ENCODE measurements around the gene KIF5C.

Gene KIF5C

DNA sequence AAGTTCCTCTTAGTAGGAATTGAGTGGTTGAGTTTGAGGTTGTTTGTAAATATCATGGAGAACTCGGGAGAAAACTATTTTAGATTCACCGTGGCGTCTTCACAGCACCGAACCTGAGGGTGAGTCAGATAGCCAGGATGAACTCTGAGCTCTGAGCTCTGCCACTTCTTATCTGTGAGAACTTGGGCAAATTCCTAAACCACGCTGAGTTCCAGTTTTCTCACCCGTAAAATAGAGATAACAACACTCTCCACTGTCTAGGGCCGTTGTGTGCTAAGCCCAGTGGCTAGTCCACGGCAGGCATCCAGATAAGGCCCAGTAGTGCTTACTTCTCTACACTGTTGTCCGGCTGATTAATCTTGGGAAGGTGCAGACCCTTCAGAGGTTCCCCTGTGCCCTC lies 7.0 kb downstream of the KIF5C start:
- in situ Hi-C loops (cut with HindIII; ENCODE audit: low pct_ligation_motif_present, low pct_unique_long_range_greater_than_20kb, low sequenced_read_pairs): no loop called here

DNA sequence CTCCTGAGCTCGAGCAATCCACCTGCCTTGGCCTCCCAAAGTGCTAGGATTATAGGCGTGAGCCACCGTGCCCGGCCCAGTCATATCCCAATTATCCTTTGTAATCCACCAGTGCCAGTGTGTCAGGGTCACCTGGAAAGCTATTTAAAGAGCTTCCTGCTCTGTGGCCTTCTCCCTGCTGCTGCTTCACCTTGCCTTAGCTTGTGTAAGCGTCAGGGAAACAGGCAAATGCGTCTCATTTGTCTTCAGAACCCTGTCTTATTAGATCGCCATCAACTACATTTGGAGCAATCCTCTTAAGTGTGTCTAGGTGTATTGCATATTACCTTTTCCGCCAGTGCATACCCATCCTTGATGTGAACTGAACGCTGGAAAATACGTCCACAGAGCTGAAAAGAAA lies 10.2 kb downstream of the KIF5C start:
- in situ Hi-C loops (cut with HindIII; ENCODE audit: low pct_ligation_motif_present, low pct_unique_long_range_greater_than_20kb, low sequenced_read_pairs): no loop called here
- DNase-seq: no peak

More for the DNA sequence above, 7.0 kb downstream of the KIF5C start:
- no peak for DNase-seq

DNA sequence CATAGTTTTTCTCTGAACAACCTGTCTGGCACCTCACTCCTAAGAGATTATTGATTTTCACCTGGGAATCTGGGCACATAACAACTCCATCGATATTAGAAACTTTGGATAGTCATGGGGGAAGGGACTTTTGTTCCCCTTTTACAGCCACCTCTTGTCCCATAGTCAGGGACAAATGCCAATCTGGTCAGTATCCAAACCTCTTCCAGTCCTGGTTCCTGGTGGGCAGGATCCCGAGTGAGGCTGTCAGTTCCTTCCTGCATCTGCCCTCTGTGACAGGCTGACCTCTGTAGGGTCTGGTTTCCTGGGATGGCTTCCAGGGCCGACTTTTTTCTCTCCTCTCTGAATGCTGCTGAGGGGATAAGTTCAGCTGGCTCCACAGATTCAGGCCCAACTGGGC lies 11.0 kb downstream of the KIF5C start:
- in situ Hi-C loops (cut with HindIII; ENCODE audit: low pct_ligation_motif_present, low pct_unique_long_range_greater_than_20kb, low sequenced_read_pairs): no loop called here

DNA sequence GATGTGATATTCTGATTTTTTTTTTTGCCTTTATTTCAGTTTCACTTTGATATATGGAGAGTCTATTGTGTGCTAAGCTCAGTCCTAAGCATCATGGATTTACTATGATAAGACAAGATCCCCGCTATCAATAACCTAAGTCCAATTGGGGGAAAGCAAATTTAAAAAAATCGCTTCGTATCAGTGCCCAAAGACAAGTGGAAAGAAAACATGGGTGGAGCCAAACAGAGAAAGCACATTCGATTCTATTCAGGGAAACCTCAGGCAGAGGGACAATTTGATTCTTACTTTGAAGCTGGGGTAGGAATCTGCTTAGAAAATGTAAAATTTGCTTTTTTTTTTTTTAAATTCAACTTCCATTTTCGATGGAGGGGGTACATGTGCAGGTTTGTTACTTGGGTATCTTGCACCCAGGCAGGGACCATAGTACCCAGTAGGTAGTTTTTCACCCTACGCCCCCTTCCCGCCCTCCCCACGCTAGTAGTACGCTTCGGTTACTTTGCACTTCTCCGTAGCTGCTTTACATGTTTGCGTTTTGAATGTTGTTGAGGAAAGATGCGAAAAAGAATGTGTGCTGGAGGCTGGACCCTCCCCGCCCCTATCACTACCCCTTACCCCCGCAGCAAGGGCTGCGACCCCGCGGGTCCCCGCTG lies 12.4 kb downstream of the KIF5C start:
- in situ Hi-C loops (cut with HindIII; ENCODE audit: low pct_ligation_motif_present, low pct_unique_long_range_greater_than_20kb, low sequenced_read_pairs): no loop called here
- no peak for DNase-seq

More for the DNA sequence above, 11.0 kb downstream of the KIF5C start:
- no peak for DNase-seq

DNA sequence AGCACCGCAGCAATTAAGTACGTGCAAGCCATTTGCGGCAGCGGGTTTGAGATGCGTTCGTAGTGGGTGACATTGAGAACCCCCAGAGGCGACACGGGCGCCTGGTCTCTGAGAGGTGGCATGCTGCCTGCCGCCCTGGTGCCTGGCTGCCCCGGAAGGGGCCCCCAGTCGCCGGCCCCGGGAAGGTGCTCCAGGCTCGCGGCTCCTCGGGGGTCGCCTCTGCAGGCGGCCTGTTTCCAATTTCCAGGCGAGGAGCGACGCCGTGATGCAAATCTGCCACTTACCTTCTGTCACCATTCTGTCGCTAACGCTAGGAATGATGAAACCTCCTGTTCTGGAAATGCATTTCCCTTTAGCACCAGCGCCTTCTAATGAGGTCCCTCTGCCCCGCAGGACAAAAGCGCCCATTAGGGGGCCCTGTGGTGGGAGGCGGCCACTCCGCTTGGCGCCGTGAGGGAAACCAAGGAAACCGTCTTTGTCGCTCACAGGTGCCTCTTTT lies 13.0 kb downstream of the KIF5C start:
- in situ Hi-C loops (cut with HindIII; ENCODE audit: low pct_ligation_motif_present, low pct_unique_long_range_greater_than_20kb, low sequenced_read_pairs): no loop called here
- DNase-seq: no peak

DNA sequence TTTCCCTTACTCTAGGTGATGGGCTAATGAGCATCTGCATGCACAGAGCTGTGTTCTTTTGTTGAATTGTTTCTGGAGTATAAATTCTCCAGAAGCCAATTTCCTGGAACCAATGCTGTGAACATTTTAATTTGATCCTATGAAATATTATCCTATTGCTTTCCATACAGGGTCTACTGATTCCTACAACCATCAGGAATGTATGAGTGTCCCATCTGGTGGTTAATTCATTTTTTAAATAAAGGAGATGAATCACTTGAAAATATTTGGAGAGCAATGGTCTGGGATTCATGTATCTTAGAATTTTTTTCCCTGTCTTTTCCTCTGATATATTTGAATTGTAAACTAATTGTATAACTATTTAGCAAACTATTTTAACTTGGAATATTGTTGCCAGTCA lies 14.0 kb downstream of the KIF5C start:
- in situ Hi-C loops (cut with HindIII; ENCODE audit: low pct_ligation_motif_present, low pct_unique_long_range_greater_than_20kb, low sequenced_read_pairs): no loop called here
- DNase-seq: no peak

DNA sequence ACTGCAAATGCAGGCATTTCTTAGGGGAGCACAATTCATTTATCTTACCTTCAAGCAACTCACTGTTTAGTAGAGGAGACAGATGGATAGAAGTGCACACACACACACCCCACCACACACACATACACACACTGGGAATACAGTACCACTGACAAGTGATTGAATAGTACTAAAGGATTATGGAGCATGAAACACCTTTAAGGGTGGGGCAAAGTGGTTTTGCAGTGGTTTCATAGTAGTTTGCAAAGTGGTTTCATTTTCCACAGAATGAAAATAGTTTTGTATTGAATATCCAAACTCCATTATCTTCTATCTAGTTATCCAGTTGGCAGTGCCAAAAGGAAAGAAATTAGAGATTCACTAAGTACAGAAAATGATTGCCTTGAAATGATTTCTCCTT lies 18.9 kb downstream of the KIF5C start:
- in situ Hi-C loops (cut with HindIII; ENCODE audit: low pct_ligation_motif_present, low pct_unique_long_range_greater_than_20kb, low sequenced_read_pairs): no loop called here
- no peak for DNase-seq

DNA sequence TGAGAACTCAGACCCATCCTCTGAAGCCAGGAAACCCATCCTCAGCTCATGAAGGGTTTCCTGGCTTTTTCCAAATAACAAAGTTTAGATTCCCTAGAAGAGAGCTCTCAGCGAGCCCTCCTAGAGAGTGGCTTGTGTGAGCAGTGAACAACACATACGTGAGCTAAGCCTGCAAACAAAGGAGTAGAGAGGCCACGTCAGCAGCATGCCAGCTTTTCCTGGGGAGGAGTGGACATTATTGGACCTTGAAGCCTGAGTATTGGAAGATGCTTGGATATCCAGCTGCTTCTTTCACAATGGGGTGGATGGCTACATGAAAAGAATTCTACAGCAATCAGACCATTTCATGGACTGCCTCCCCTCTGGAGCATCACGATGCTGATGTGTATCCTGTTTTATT lies 21.1 kb downstream of the KIF5C start:
- in situ Hi-C loops (cut with HindIII; ENCODE audit: low pct_ligation_motif_present, low pct_unique_long_range_greater_than_20kb, low sequenced_read_pairs): no loop called here
- no peak for DNase-seq

DNA sequence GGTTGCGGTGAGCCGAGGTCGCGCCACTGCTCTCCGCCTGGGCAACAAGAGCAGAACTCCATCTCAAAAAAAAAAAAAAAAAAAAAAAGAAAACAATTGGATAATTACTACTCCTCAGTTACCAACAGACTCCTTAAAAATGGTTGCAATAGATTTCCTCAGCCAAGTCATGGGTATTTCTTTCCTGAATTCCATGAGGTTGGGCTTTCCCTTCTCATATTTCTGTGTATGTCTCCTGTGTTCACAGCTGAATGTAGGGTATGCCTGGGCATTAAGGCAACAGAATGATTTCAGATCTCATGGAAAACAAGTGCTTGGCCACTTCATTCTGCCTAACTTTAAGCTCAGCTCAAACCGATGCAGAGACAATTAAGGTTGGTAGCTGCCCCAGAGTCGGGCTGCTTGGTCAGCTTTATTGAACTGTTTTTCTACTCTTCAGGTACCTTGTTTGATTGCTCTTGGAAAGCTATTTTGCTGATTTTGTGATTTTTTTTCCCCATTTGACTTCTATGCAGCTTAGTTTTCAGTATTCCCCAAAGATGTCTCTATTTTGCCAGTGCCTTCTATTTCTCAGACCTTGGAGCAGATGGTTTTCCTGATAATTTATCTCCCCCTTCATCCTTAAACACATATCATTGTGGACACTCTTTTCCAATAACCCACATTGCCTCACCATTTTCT lies 24.8 kb downstream of the KIF5C start:
- in situ Hi-C loops (cut with HindIII; ENCODE audit: low pct_ligation_motif_present, low pct_unique_long_range_greater_than_20kb, low sequenced_read_pairs): no loop called here

DNA sequence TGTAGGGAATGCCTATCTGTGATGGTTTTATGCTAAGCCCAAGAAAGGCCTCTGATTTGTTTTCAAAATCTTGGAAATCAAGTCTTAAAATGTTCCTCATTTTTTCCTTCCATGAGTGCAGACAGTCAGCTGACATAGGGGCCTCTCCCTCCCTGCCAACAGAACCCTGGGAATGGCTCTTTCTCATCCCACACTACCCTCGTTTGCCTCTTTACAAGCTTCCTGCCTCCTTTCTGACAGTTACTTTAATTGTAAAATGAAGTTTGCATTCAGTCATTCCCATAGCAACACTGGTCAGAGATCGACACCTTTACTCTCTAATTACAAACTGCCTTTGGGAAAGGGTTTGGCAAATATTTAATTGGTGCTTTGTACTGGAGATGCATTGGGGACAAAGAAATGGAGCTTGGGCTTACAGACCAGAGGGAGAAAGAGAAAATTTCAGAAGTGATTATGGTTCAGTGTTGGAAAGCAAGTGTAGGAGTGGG lies 25.4 kb downstream of the KIF5C start:
- in situ Hi-C loops (cut with HindIII; ENCODE audit: low pct_ligation_motif_present, low pct_unique_long_range_greater_than_20kb, low sequenced_read_pairs): no loop called here
- DNase-seq: no peak

More for the DNA sequence above, 24.8 kb downstream of the KIF5C start:
- DNase-seq: no peak

DNA sequence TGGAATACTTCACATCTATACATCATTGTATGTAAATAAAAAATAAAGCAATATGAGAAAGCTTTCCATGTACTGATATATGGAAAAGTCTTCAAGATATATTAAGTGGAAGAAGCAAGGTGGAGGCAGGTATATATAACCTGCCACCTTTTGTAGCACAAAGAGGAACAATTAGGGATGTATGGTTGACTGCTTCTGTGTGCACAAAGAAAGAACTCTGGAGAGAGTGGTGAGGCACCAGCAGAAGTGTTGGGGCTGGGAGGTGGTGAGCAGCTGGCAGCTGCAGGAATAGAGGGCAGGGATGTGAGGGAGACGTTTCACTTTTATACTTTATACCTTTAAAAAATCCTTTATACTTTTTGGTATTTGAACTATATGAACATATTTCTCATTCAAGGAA lies 26.1 kb downstream of the KIF5C start:
- in situ Hi-C loops (cut with HindIII; ENCODE audit: low pct_ligation_motif_present, low pct_unique_long_range_greater_than_20kb, low sequenced_read_pairs): no loop called here
- DNase-seq: no peak

DNA sequence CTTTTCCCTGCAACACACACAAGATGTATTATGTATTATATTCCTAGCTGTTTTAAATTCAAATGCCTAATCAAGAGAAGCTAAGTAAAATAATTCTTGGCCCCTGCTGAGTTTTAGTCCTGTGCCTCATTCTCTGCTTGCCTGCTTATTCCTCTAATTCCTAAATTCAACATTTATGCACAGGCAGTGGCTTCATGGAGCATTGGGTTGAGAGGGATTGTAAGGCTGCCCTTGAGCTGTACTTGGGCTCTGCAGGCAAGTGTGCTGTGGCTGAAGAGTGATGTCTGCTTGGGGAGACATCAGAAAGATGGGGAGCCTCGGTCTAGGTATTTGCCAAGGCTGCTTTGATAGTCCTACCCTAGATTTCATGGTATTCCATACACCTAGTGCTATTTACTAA lies 27.8 kb downstream of the KIF5C start:
- in situ Hi-C loops (cut with HindIII; ENCODE audit: low pct_ligation_motif_present, low pct_unique_long_range_greater_than_20kb, low sequenced_read_pairs): no loop called here
- DNase-seq: no peak

DNA sequence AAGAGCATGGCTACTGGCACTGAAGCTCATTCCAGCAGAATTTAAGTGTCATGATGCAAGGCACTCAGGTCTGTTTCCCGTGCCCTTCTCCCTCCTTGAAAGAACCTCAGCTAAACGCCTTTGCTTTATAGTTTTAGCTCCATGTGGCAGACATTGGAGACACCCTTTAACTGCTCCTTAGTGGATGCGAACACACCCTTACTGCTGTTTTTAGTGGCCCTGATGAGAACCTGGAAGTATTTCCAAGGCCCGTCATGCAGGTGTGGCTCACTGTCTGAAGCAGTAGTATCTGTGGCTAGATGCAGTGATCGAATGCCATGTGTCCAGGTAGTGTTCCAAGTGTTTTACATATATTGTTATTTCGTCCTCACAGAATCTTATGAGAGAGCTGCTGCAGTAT lies 28.3 kb downstream of the KIF5C start:
- in situ Hi-C loops (cut with HindIII; ENCODE audit: low pct_ligation_motif_present, low pct_unique_long_range_greater_than_20kb, low sequenced_read_pairs): no loop called here
- DNase-seq: no peak

DNA sequence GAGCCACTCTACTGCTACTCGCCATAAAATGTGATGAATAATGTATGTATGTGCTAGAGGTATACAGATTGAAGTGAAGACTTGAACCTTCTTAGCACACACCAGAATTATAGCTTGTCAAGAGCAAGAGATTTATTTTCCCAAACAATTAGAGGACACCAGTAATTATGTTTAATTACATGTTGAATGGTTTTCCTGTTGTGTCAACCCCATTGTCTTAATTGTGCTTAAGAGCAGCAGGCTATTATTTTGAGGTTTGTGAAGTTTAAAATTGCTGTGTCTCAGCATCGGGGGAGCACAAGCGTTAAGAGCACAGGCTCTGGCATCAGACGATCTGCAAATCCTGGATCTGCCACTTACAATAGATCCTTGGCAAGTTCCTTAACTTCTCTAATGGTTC lies 29.0 kb downstream of the KIF5C start:
- DNase-seq: no peak
- in situ Hi-C loops (cut with HindIII; ENCODE audit: low pct_ligation_motif_present, low pct_unique_long_range_greater_than_20kb, low sequenced_read_pairs): no loop called here

DNA sequence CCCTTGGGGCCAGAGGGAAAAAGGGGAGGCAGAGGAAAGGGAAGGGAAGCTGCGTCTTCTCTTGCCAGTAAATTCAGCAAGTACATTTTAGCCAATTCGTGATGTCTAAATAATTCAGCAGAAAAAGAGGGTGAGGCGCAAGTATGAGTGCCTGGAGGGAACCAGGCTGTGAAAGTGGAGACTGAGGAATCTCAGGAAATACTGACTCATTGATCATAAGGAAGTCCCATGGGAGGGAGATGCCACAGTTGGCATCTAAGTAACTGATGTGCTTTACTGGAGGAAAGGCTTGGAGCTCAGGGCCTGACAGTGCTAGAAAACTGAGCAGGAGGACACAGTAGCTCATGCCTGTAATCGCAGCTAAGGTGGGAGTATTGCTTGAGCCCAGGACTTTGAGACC lies 31.1 kb downstream of the KIF5C start:
- DNase-seq: no peak
- in situ Hi-C loops (cut with HindIII; ENCODE audit: low pct_ligation_motif_present, low pct_unique_long_range_greater_than_20kb, low sequenced_read_pairs): no loop called here

DNA sequence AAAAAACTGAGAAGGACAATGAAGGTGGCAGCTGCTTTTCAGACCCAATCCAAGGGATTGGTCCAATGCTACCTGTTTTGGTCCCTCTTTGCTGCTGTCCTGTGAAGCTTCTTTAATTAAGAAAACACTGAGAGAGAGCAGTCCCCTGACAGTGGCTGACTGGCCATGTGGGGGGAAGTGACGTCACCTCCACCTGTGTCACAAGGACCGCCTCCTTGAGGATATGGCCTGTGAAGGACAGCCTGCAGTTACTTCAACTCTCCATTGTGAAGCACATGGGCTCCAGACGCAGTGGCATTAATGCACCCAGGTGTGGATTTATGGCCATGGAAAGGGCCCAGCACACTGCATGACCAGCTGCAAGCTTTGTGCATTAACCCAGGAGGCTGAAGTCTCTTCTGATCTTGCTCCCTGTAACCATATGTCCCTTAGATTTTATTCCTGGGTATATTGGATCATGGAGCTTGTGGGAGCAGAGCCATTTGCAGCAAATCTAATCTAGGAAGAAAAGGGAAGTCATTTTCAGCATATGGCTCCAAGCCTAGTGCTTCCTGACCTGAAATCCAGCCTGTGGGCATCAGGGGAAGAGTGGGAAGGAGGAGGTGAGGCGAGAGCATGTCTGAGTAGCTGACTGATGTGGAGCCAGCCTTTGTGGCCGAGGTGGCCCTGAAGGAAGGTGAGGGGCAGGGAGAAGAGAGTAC lies 32.2 kb downstream of the KIF5C start:
- in situ Hi-C loops (cut with HindIII; ENCODE audit: low pct_ligation_motif_present, low pct_unique_long_range_greater_than_20kb, low sequenced_read_pairs): no loop called here

DNA sequence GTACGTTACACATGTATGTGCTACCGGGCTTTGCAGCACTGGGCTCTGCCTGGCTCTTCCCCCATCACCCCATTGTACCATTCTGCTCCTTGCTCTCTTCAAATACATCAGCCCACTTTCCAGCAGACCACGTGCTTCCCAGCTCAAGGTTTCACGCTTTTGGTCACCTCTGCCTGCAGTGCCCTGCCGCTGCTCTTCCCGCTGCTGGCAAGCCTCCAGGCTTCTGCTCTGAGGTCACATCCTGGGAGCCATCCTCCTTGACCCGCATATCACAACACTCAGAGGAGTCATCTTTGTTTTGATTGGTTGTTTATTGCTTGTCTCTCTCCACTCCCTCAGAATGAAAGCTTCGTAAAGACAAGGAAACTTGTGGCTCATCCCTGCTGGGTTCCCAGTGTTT lies 34.1 kb downstream of the KIF5C start:
- in situ Hi-C loops (cut with HindIII; ENCODE audit: low pct_ligation_motif_present, low pct_unique_long_range_greater_than_20kb, low sequenced_read_pairs): no loop called here
- no peak for DNase-seq

More for the DNA sequence above, 32.2 kb downstream of the KIF5C start:
- no peak for DNase-seq

DNA sequence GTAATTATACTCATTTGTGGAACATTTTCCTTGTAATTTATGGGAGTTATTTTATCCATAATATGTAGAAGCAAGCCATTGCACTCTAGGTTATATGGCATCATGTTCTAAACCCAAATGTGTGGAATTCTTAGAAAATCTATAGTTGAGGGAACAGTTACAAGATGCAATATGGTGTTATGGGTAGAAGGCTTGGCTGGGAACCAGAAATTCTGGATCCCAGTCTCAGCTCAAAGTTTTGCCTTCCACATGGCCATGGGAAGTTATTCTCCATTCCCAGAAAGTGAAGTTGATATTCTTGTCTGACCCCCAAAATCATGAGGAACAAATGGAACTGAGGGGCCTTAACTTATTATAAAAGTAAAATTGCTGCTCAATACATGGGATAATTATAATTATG lies 38.0 kb downstream of the KIF5C start:
- in situ Hi-C loops (cut with HindIII; ENCODE audit: low pct_ligation_motif_present, low pct_unique_long_range_greater_than_20kb, low sequenced_read_pairs): no loop called here
- no peak for DNase-seq

DNA sequence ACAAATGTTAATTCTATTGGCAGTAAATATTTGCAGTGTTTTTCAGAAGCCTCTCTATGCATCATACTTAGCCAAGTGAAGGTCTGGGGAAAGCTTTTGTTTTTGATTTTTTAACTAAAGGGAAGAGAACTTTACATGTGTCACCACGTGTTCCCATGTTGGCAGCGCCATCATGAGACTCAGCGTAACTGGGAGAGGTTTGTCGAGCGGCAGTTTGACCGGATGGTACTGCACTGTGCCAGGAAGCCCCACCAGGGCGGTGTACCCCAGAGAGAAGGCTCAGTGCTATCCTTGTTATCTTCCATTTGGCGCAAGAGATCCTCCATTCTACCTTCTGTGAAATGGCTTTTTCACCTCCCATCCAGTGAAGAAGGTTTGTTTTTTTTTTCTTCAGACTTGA lies 38.5 kb downstream of the KIF5C start:
- in situ Hi-C loops (cut with HindIII; ENCODE audit: low pct_ligation_motif_present, low pct_unique_long_range_greater_than_20kb, low sequenced_read_pairs): no loop called here
- no peak for DNase-seq

DNA sequence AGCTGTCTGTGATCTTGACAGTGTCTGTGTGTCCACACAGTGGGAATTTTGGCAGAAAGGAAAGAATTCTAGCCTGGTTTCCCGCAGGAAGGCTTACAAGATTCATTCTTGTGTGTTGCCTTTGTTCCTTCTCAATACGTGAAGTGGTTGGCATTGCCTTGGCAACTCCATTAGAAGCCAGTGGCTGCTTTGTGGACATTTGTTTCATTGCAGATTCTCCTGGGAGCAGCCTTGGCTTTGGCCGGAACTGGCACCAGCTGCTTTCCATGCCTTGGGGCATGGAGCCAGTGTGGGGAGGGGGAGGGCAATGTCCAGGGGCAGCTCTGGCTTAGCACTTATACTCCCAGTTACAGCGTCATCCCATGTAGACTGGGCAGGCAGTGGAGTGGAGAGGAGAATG lies 39.4 kb downstream of the KIF5C start:
- DNase-seq: no peak

More for the DNA sequence above, 39.4 kb downstream of the KIF5C start:
- in situ Hi-C loops (cut with HindIII; ENCODE audit: low pct_ligation_motif_present, low pct_unique_long_range_greater_than_20kb, low sequenced_read_pairs): no loop called here

Data from ACHN (cell line).